Lung (tissue), 10 donors: ENCODE data around the gene RHD. TPM values are rescaled to one million over a fixed set of nuclear protein-coding genes. Genes with fewer than 3 reads are reported as not detected.
A peak's percentile ranks its signal among the peaks of the same experiment; 100 is the strongest.
"Not testable (repeated sequence)": the region's sequence is repeated elsewhere in the genome, so short reads cannot be mapped to it uniquely, and the experiment has no call there.

Source experiments
- ATAC-seq: fragments of 200-7000 bp; cut with Tn5 transposase; one replicate; pipeline ENCODE4 v1.9.1; 2020; ENCODE audit warnings: moderate number of reproducible peaks; ENCODE audit not compliant: insufficient read depth, low FRiP score
- DNase-seq, 3 donors: peaks; one replicate each; pipeline ENCODE4 v3.0.0-alpha.2; 2013 to 2017
- H3K27ac ChIP-seq, 2 donors: one replicate each; pipeline ENCODE4 v1.5.1; 2013; ENCODE audit warnings: mild to moderate bottlenecking in 2 of 2, moderate library complexity in 2 of 2, control low read depth in 1 of 2, inconsistent platforms in 1 of 2, low read depth in 1 of 2, low read length in 1 of 2
- H3K27me3 ChIP-seq, 3 donors: one replicate each; pipeline ENCODE4 v1.5.1; 2013; ENCODE audit warnings: low read length in 2 of 3; ENCODE audit not compliant: control insufficient read depth in 3 of 3, insufficient read depth in 3 of 3
- H3K36me3 ChIP-seq, 4 donors: one replicate each; pipeline ENCODE4 v1.5.1; 2013; ENCODE audit warnings: low read length in 4 of 4, mild to moderate bottlenecking in 1 of 4, moderate library complexity in 1 of 4; ENCODE audit not compliant: control insufficient read depth in 4 of 4, insufficient read depth in 4 of 4
- H3K4me1 ChIP-seq, 5 donors: one replicate each; pipeline ENCODE4 v1.5.1; 2013; ENCODE audit warnings: low read length in 5 of 5, mild to moderate bottlenecking in 2 of 5, moderate library complexity in 1 of 5; ENCODE audit not compliant: control insufficient read depth in 5 of 5, insufficient read depth in 5 of 5
- H3K4me3 ChIP-seq: one replicate; pipeline ENCODE4 v1.5.1; 2013; ENCODE audit warnings: mild to moderate bottlenecking, control low read depth, moderate library complexity
- H3K9ac ChIP-seq, 2 donors: one replicate each; pipeline ENCODE4 v1.5.1; 2013; ENCODE audit warnings: low read length in 2 of 2, control low read depth in 1 of 2; ENCODE audit not compliant: insufficient read depth in 1 of 2
- H3K9me3 ChIP-seq, 4 donors: one replicate each; pipeline ENCODE4 v1.5.1; 2013; ENCODE audit warnings: low read length in 3 of 4, mild to moderate bottlenecking in 1 of 4, moderate library complexity in 1 of 4; ENCODE audit not compliant: control insufficient read depth in 4 of 4, insufficient read depth in 3 of 4
- WGBS, 2 donors: extraction: QIAGEN DNeasy Blood & Tissue Kit; methylation state at CpG; one replicate each; pipeline ENCODE4 v1.1.7; 2013; 5-methylcytosine and 5-hydroxymethylcytosine counted together
- polyA plus RNA-seq, 2 donors: library from polyadenylated mRNA; stranded (reverse); fragments of 200-250 nt; gene quantifications; one replicate each; pipeline ENCODE4 v1.2.1, GENCODE V29; 2013
- total RNA-seq, 2 donors: library from RNA; depleted of rRNA in 1 of 2; stranded (reverse); fragments of >200 nt in 1 of 2; gene quantifications; one replicate each; pipeline ENCODE4 v1.2.1, GENCODE V29; 2014 to 2021
- donor health status: Bipolar disorder and iron deficiency.
- donor health status: healthy.
- donor health status: DM: yes; HTN: yes; CAD: no.

Gene RHD
- total and polyA plus RNA-seq, 4 donors: 0.12 to 2.2 (median 0.27) TPM; not detected in 1

DNA sequence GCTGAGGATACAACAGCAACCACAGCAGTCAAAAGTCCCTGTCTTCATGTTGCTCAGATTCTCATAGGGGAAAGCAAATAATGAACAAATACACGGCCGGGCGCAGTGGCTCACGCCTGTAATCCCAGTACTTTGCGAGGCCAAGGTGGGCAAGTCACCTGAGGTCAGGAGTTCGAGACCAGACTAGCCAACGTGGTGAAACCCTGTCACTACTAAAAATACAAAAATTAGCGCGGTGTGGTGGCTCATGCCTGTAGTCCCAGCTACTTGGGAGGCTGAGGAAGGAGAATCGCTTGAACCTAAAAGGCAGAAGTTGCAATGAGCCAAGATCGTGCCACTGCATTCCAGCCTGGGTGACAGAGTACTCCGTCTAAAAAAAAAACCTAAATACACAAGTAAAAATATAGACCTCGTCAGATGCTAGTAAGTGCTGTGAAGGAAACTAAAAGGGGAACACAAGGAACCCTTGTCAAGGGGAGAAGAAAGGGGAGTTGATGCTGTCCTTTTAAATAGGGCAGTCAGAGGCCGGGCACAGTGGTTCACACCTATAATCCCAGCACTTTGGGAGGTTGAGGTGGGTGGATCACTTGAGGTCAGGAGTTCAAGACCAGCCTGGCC is 4.1 kb upstream of the RHD start:
- not testable (repeated sequence) for ATAC-seq, DNase-seq, H3K4me3 ChIP-seq, H3K36me3 ChIP-seq, H3K27me3 ChIP-seq, H3K9me3 ChIP-seq, H3K4me1 ChIP-seq
- 26 to 36% methylated on average over 14 of the region's 14 CpGs for WGBS, 2 donors
- H3K27ac ChIP-seq: peak overlapping the region; percentile 40 to 76
- peak overlapping the region in 1 of 2 donors; percentile 74 for H3K9ac ChIP-seq

DNA sequence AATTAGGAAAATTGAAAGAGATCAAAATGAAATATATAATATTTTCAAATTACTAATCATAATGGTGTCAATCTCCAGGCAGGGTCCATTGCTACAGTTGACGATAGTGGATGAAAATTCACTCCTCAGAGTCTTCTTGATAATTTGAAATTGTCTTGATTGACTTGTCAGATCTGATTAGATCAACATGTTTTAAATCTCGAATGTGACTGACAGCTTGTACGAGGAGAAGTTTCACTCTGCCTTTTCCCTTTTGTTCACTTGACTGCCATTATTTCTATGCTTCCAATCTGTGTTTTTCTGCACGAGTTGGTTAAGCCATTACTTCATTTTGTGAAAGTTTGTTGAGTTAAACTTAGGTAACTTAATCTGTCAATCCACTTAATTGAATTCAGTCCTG is 3.3 kb downstream of the RHD start:
- H3K27me3 ChIP-seq, H3K36me3 ChIP-seq, H3K9me3 ChIP-seq, H3K4me1 ChIP-seq, ATAC-seq, DNase-seq, H3K9ac ChIP-seq, H3K4me3 ChIP-seq, H3K27ac ChIP-seq: not testable (repeated sequence)
- 78 to 85% methylated on average over 4 of the region's 4 CpGs for WGBS, 2 donors

DNA sequence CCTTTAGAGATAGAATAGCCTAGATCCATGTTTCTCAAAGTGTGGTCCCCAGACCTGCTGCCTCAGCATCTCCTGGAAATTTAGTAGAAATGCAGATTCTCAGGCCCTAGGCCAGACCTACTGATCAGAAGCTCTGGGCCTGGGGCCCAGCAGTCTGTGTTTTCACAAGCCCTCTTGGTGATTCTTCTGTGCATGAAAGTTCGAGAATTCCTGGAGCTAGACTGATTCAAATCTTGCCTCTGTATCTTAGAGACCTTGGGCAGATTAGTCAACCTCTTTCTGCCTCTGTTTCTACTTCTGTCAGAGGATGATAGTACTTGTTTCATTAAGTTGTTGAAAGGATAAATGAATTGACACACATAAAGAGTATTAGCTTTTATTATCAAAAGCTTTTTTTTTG is 5.0 kb downstream of the RHD start:
- H3K27me3 ChIP-seq, H3K36me3 ChIP-seq, H3K4me1 ChIP-seq, DNase-seq, H3K27ac ChIP-seq, ATAC-seq, H3K9ac ChIP-seq, H3K4me3 ChIP-seq, H3K9me3 ChIP-seq: not testable (repeated sequence)
- 86 to 100% methylated on average over 1 of the region's 1 CpG for WGBS, 2 donors

GRCh38 chr1:25278358-25278757 is 6.0 kb downstream of the RHD start:
- H3K36me3 ChIP-seq, DNase-seq, H3K27ac ChIP-seq, H3K27me3 ChIP-seq, H3K9ac ChIP-seq, H3K9me3 ChIP-seq, ATAC-seq, H3K4me3 ChIP-seq, H3K4me1 ChIP-seq: not testable (repeated sequence)
- 75 to 84% methylated on average over 2 of the region's 2 CpGs for WGBS, 2 donors

GRCh38 chr1:25278790-25279189 is 6.5 kb downstream of the RHD start:
- not testable (repeated sequence) for H3K27ac ChIP-seq, H3K4me1 ChIP-seq, ATAC-seq, H3K27me3 ChIP-seq, H3K36me3 ChIP-seq, H3K4me3 ChIP-seq, DNase-seq, H3K9me3 ChIP-seq, H3K9ac ChIP-seq
- WGBS, 2 donors: 71 to 74% methylated on average over 4 to 5 of the region's 8 CpGs

GRCh38 chr1:25279693-25280111 is 7.4 kb downstream of the RHD start:
- not testable (repeated sequence) for H3K27me3 ChIP-seq, H3K36me3 ChIP-seq, H3K9me3 ChIP-seq, H3K9ac ChIP-seq, H3K4me3 ChIP-seq, H3K4me1 ChIP-seq, H3K27ac ChIP-seq, DNase-seq, ATAC-seq
- 70 to 74% methylated on average over 4 of the region's 5 CpGs for WGBS, 2 donors

GRCh38 chr1:25285862-25286261 is 13.6 kb downstream of the RHD start:
- not testable (repeated sequence) for H3K4me3 ChIP-seq, H3K4me1 ChIP-seq, H3K9ac ChIP-seq, H3K27me3 ChIP-seq, DNase-seq, ATAC-seq, H3K9me3 ChIP-seq, H3K36me3 ChIP-seq, H3K27ac ChIP-seq
- WGBS, 2 donors: 88 to 93% methylated on average over 3 of the region's 3 CpGs

DNA sequence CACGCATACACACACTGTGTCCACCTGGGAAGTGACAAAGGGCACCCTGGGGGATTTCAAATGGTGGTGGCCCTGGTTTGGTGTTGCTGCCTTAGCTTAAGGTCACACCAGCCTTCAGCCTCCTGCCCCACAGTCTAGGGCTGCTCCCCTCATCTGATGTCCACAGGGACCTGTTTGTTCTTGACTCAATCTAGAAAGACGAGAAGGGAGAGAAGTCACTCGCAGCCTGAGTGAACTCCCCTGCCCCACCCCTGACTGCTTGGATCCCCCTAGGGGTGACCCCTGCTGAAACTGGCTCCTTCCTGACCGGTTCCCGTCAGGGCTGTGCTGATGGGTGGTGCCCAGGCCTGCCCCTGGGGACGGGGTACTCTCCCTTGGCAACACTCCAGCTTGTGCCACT is 14.9 kb downstream of the RHD start:
- not testable (repeated sequence) for ATAC-seq, H3K27me3 ChIP-seq, H3K27ac ChIP-seq, H3K9me3 ChIP-seq, H3K4me1 ChIP-seq, H3K36me3 ChIP-seq, H3K9ac ChIP-seq, H3K4me3 ChIP-seq, DNase-seq
- WGBS, 2 donors: 79 to 80% methylated on average over 3 to 5 of the region's 6 CpGs
